ENCODE results near the gene EVA1C.

Gene EVA1C

DNA sequence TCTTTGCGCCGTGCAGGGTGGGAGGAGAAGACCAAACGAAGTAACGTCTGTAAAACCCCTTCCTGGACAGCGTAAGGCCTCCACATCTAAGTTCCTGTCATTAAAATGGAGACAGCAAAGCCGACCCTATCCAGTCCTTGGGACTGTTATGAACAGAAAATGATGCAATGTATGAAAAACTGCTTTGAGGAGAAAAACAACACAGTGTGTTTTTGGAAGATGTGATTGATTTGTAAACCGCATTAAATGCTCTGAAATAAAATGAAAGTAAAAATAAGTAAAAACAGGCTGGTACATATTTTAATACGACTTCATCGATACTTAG is 18.9 kb upstream of the EVA1C start:
- TF ChIP-seq, protein P1, sequence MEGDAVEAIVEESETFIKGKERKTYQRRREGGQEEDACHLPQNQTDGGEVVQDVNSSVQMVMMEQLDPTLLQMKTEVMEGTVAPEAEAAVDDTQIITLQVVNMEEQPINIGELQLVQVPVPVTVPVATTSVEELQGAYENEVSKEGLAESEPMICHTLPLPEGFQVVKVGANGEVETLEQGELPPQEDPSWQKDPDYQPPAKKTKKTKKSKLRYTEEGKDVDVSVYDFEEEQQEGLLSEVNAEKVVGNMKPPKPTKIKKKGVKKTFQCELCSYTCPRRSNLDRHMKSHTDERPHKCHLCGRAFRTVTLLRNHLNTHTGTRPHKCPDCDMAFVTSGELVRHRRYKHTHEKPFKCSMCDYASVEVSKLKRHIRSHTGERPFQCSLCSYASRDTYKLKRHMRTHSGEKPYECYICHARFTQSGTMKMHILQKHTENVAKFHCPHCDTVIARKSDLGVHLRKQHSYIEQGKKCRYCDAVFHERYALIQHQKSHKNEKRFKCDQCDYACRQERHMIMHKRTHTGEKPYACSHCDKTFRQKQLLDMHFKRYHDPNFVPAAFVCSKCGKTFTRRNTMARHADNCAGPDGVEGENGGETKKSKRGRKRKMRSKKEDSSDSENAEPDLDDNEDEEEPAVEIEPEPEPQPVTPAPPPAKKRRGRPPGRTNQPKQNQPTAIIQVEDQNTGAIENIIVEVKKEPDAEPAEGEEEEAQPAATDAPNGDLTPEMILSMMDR (conservative IDR thresholded peaks at IDR 0.05; ENCODE audit: low read depth): no peak
- peak overlapping the region; percentile 81 for H3K27ac ChIP-seq
- POLR2A ChIA-PET (ENCODE audit: low non-redundant PET): no interaction called here
- DNase-seq (ENCODE audit: low spot score): no peak
- CTCF ChIA-PET: interaction anchor here (0.7 to 2.1 kb wide), 2 partner anchors 20 to 207 kb away, joined by 3 to 15 read pairs; no protein-coding TSS in a partner anchor

DNA sequence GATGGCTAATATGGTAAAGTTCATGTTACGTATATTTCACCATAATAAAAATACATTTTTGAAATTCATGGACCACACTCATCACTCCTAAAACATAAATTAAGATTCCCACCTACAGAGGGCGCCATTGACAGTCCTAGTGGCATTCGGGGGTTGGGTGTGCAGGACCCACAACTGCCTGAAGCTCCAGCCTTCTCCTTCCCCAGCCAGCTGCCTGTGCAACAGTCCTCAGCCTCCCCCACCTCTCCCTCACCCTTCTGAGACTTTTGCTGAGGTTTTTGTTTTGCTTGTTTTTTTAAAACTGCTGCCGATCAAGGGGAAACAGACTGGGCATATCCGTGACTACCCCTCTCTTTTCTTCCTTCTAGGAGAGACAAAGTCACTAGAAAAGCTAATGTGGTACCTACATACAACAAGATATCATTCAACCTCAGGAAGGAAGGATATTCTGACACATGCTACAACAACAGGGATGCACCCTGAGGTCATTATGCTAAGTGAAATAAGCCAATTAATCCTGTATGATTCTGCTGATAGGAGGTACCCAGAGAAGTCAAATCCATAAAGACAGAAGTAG is 9.2 kb upstream of the EVA1C start:
- ChIA-PET CTCF (interaction anchor here (0.6 to 1.8 kb wide), 9 partner anchors 9 to 1522 kb away, joined by 3 to 8 read pairs (median 4); no protein-coding TSS in a partner anchor), POLR2A (ENCODE audit: low non-redundant PET) (no interaction called here)
- H3K27ac ChIP-seq: no peak overlapping the region
- TF ChIP-seq, protein P1 (conservative IDR thresholded peaks at IDR 0.05; ENCODE audit: low read depth): peak; percentile 63
- peak; percentile 51 for DNase-seq (ENCODE audit: low spot score)

DNA sequence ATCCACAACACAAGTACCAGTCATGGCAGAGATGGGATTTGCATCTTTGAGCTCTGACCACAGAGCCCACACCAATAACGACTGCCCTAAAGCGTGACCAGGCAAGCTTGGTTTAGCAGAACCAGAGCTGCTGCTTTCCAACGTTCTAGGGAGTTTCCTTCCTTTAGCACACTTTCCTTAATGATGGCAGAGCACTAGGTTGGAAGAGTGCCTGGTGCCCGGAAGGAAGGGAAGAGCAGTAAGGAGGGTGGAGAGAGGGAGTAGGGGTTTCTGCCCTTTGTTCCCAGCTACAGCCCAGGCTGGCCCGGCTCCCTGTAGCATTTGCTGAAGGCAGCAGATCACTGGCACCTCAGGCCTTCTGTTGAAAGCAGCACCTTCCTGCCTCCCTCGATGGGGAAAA is 6.1 kb upstream of the EVA1C start:
- peak overlapping the region; percentile 73 for H3K27ac ChIP-seq
- TF ChIP-seq, protein P1 (conservative IDR thresholded peaks at IDR 0.05; ENCODE audit: low read depth): no peak
- CTCF ChIA-PET: interaction anchor here (0.6 to 1.0 kb wide), 7 partner anchors 10 to 1537 kb away, joined by 3 to 4 read pairs (median 3); no protein-coding TSS in a partner anchor
- POLR2A ChIA-PET (ENCODE audit: low non-redundant PET): no interaction called here
- no peak for DNase-seq (ENCODE audit: low spot score)

DNA sequence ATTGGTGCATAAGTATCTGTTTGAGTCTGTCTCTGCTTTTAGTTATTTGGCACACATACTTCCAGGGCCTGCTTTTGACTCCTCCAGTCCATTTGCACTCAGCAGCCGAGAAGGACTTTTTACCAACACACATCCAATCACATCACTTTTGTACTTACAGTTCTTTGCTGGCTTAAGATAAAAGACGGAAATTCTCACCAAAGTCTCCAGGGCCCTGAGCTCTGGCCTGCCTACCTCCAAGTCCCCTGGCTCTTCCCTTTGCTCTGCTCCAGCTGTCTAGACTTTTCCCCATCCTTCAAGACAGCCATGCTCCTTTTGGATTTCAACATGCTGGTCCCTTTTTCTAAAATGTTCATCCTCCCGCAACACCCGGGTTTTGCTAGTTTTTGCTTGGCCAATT is 2.2 kb upstream of the EVA1C start:
- no peak for DNase-seq (ENCODE audit: low spot score)
- ChIA-PET CTCF (interaction anchor here (0.5 to 0.9 kb wide), 2 partner anchors 18 to 590 kb away, joined by 3 to 6 read pairs; no protein-coding TSS in a partner anchor), POLR2A (ENCODE audit: low non-redundant PET) (no interaction called here)
- peak overlapping the region; percentile 98 for H3K27ac ChIP-seq
- TF ChIP-seq, protein P1 (conservative IDR thresholded peaks at IDR 0.05; ENCODE audit: low read depth): no peak

DNA sequence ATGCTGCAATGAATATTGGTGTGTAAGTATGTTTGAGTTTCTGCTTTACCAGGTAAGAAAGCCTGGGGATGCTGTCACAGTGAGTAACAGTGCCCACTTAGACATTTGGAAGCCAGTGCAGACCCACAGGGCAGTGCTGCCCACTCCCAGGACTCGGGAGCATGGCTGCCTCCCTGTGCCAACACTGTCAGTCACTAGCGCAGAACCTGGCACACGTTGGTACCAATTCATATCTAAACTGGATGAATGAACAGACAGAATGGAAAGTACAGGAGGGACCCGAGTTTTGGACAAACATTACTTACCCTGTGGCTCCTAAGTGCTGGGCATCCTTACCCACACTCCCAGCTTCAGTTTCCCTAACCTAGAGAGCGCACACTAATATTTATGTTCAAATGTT is 1.6 kb upstream of the EVA1C start:
- H3K27ac ChIP-seq: peak overlapping the region; percentile 98

DNA sequence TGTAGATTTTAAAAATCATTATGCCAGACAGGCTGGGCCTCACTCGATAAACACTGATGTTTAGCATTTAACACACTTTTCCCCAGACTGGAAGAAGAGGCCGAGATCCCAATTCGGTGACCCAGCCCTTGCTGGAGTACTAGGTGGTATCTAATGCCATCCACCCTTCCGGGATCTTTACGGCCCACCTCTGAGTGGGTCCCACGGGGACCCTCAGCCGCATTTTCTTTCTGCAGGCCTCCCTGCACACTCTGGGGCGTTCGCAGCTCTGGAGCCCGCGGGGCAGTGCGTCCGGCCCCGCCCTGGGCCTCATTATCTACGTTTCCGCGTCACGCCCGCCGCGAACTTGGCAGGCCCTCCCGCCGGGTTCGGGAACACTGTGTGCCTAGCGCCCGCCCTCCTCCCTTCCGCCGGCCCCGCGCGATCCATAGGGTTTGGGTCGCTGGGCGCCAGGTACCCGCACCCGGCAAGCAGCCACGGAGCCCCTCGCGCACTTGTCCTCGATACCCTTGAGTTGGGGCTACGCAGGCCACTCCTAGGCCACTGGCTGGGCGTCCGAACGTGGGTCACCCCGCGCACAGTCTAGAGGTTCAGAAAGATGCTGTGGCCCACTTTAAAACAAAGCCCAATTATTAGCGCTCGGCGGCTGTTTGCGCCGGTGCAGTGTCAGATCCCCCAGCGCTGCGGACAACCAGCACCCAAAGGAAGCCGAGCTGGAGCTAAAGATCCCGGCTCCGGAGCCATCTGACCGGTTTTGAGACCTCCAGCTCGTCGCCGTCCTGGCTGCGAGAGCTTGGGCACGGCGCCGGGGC is 950 bp upstream of the EVA1C start:
- ChIA-PET POLR2A (ENCODE audit: low non-redundant PET) (interaction anchor here (0.6 to 0.9 kb wide), 2 partner anchors 15 to 189 kb away, joined by 3 read pairs; no protein-coding TSS in a partner anchor), CTCF (interaction anchor here (0.6 kb wide), 1 partner anchor 8 kb away, joined by 3 read pairs; no protein-coding TSS in a partner anchor)
- no peak for DNase-seq (ENCODE audit: low spot score)

More for the DNA sequence above, 1.6 kb upstream of the EVA1C start:
- ChIA-PET POLR2A (ENCODE audit: low non-redundant PET) (no interaction called here), CTCF (interaction anchor here (0.5 to 0.9 kb wide), 2 partner anchors 19 to 590 kb away, joined by 3 to 6 read pairs; no protein-coding TSS in a partner anchor)
- TF ChIP-seq, protein P1 (conservative IDR thresholded peaks at IDR 0.05; ENCODE audit: low read depth): no peak
- DNase-seq (ENCODE audit: low spot score): no peak

More for the DNA sequence above, 950 bp upstream of the EVA1C start:
- TF ChIP-seq, protein P1 (conservative IDR thresholded peaks at IDR 0.05; ENCODE audit: low read depth): no peak
- H3K27ac ChIP-seq: peak overlapping the region; percentile 98

All from RWPE1 (cell line).